ENCODE data around the gene NPPA. TPM values are rescaled to one million over a fixed set of nuclear protein-coding genes. Genes with fewer than 3 reads are reported as not detected.

The NPPA gene
- total and polyA plus RNA-seq, 2 donors (not counting 1 experiment from before 2014, with no cell fraction given): not detected

GRCh38 chr1:11800391-11800755 lies 47.2 kb downstream of the NPPA start:
- H3K36me3 ChIP-seq (ENCODE audit: control insufficient read depth, insufficient read depth, low read length): peaks cover 17% of the 10 kb centered on the region
- H3K4me3 ChIP-seq (replicated peaks in 1 of 4; ENCODE audit: control extremely low read depth in 1 of 4, insufficient read depth in 1 of 4, low read depth in 3 of 4, low read length in 4 of 4): no peak overlapping the region
- TF ChIP-seq EZH2 (IDR thresholded peaks at IDR 0.05; ENCODE audit: low read length, missing control alignments) (no peak), CTCF (conservative IDR thresholded peaks at IDR 0.05 in 1 of 2, IDR thresholded peaks at IDR 0.05 in 1 of 2; ENCODE audit: low read depth in 1 of 2, low read length in 2 of 2) (no peak)
- H3K27ac ChIP-seq (ENCODE audit: insufficient read depth, low read length): no peak overlapping the region
- no peak for DNase-seq (ENCODE audit: low read depth in 2 of 2)
- H3K4me1 ChIP-seq (ENCODE audit: control insufficient read depth, extremely low read depth, insufficient read depth, low read length): peaks cover 18% of the 10 kb centered on the region
- no peaks in the 10 kb centered on the region for H3K9me3 ChIP-seq (ENCODE audit: control insufficient read depth, insufficient read depth, low read depth, low read length)
- H3K4me2 ChIP-seq (ENCODE audit: extremely low read depth, insufficient read depth, low read length): no peak overlapping the region
- no peaks in the 10 kb centered on the region for H4K20me1 ChIP-seq (ENCODE audit: control insufficient read depth, extremely low read depth, insufficient read depth, low read length)
- H3K79me2 ChIP-seq (ENCODE audit: control insufficient read depth, insufficient read depth, low read length): peaks cover 24% of the 10 kb centered on the region
- no peaks in the 10 kb centered on the region for H3K27me3 ChIP-seq (ENCODE audit: control insufficient read depth, insufficient read depth, low read length)
- H3K9ac ChIP-seq (ENCODE audit: insufficient read depth, low read length): no peak overlapping the region
- no peak overlapping the region for H2AFZ ChIP-seq (ENCODE audit: low read length)

GRCh38 chr1:11799896-11800295 lies 47.7 kb downstream of the NPPA start:
- no peak for TF ChIP-seq EZH2 (IDR thresholded peaks at IDR 0.05; ENCODE audit: low read length, missing control alignments)
- TF ChIP-seq CTCF (conservative IDR thresholded peaks at IDR 0.05 in 1 of 2, IDR thresholded peaks at IDR 0.05 in 1 of 2; ENCODE audit: low read depth in 1 of 2, low read length in 2 of 2): no peak

GRCh38 chr1:11799099-11799498 lies 48.5 kb downstream of the NPPA start:
- Histone ChIP-seq H3K79me2 (ENCODE audit: control insufficient read depth, insufficient read depth, low read length) (peaks cover 24% of the 10 kb centered on the region), H2AFZ (ENCODE audit: low read length) (no peak overlapping the region), H3K9ac (ENCODE audit: insufficient read depth, low read length) (no peak overlapping the region), H3K4me1 (ENCODE audit: control insufficient read depth, extremely low read depth, insufficient read depth, low read length) (peaks cover 13% of the 10 kb centered on the region), H4K20me1 (ENCODE audit: control insufficient read depth, extremely low read depth, insufficient read depth, low read length) (no peaks in the 10 kb centered on the region), H3K27me3 (ENCODE audit: control insufficient read depth, insufficient read depth, low read length) (no peaks in the 10 kb centered on the region), H3K4me3 (replicated peaks in 1 of 4; ENCODE audit: control extremely low read depth in 1 of 4, insufficient read depth in 1 of 4, low read depth in 3 of 4, low read length in 4 of 4) (no peak overlapping the region), H3K27ac (ENCODE audit: insufficient read depth, low read length) (no peak overlapping the region), H3K36me3 (ENCODE audit: control insufficient read depth, insufficient read depth, low read length) (peaks cover 27% of the 10 kb centered on the region), H3K9me3 (ENCODE audit: control insufficient read depth, insufficient read depth, low read depth, low read length) (no peaks in the 10 kb centered on the region), H3K4me2 (ENCODE audit: extremely low read depth, insufficient read depth, low read length) (no peak overlapping the region)
- TF ChIP-seq CTCF (conservative IDR thresholded peaks at IDR 0.05 in 1 of 2, IDR thresholded peaks at IDR 0.05 in 1 of 2; ENCODE audit: low read depth in 1 of 2, low read length in 2 of 2) (no peak), EZH2 (IDR thresholded peaks at IDR 0.05; ENCODE audit: low read length, missing control alignments) (no peak)
- no peak for DNase-seq (ENCODE audit: low read depth in 2 of 2)

More at GRCh38 chr1:11799896-11800295, 47.7 kb downstream of the NPPA start:
- Histone ChIP-seq H3K4me2 (ENCODE audit: extremely low read depth, insufficient read depth, low read length) (no peak overlapping the region), H3K27me3 (ENCODE audit: control insufficient read depth, insufficient read depth, low read length) (no peaks in the 10 kb centered on the region), H3K9ac (ENCODE audit: insufficient read depth, low read length) (no peak overlapping the region), H3K4me3 (replicated peaks in 1 of 4; ENCODE audit: control extremely low read depth in 1 of 4, insufficient read depth in 1 of 4, low read depth in 3 of 4, low read length in 4 of 4) (no peak overlapping the region), H3K9me3 (ENCODE audit: control insufficient read depth, insufficient read depth, low read depth, low read length) (no peaks in the 10 kb centered on the region), H4K20me1 (ENCODE audit: control insufficient read depth, extremely low read depth, insufficient read depth, low read length) (no peaks in the 10 kb centered on the region), H3K27ac (ENCODE audit: insufficient read depth, low read length) (no peak overlapping the region), H2AFZ (ENCODE audit: low read length) (no peak overlapping the region), H3K36me3 (ENCODE audit: control insufficient read depth, insufficient read depth, low read length) (peaks cover 21% of the 10 kb centered on the region), H3K79me2 (ENCODE audit: control insufficient read depth, insufficient read depth, low read length) (peaks cover 24% of the 10 kb centered on the region), H3K4me1 (ENCODE audit: control insufficient read depth, extremely low read depth, insufficient read depth, low read length) (peaks cover 19% of the 10 kb centered on the region)
- no peak for DNase-seq (ENCODE audit: low read depth in 2 of 2)

All from fibroblast of lung (primary cell).